ENCODE data around the gene ASCC3.
"Not testable (repeated sequence)": the region's sequence is repeated elsewhere in the genome, so short reads cannot be mapped to it uniquely, and the experiment has no call there.

Gene ASCC3

DNA sequence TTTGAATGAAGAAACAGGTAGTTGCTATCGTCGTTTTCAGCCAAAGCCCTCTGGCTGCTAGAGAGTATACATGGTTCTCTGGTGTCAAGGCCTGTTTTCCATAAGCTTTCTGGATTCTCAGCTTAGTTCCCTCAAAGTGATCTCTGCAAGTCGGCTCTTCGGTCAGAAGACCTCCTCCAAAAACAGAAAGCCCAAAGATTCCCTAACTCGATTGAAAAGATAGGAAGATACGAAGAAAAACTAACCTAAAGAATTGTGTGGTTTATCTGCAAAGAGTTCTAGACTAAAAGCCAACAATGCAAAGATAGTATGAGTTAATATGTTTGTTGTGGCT, 545 bp upstream of the ASCC3 start:
- no peak for DNase-seq

DNA sequence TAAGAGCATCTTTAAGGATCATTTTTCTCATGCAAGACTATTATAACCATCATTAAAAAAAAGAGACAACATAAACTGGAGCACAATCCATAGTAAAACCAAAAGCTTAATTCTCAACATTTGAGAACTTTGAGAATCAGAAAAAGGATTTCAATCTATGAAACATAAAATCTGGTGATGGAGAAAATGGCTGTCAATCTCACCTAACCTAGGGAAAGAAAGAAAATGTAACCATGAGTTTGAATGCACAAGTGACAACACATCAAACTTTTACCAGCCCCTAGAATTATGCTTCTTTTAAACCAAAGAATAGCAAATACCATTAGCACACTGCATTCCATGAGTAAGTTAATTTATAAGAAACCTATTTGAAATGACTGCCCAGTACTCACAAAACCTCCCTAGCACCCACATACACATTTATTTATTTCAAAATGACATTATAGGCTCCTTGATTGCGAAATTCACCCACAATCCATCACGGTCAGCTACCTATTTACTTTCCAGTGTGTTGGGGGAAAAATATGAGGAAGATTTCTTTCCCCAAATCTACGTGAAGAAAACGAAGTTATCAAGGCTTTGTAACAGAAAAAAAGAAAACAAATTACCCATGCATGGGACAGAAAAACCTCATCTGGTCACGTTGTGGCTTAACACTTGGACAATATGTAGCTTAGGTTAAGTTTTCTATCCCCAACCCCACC, 828 bp downstream of the ASCC3 start:
- DNase-seq: no peak

- no peak for DNase-seq
Measured at GRCh38 chr6:100879317-100879716, 1.8 kb downstream of the ASCC3 start.

DNA sequence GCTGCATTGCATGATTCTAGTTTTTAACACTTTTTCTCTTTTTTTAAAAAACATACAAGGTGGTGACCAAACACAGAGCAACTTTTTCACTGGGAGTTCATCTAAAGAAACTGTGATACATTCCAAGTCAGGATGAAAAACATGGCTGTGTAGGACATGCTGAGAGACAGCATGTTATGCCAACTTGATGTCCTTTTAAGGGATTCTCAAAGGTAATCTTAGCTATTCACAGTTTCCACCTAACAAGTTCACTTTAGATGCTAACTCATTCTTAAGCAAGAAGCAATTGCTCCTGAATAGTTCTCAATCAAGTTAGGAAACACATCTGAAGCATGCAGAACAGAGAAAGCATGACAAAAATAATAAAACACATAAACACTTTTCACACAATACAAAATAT, 3.3 kb downstream of the ASCC3 start:
- no peak for DNase-seq

- no peak for DNase-seq
Measured at GRCh38 chr6:100876251-100876650, 4.9 kb downstream of the ASCC3 start.

DNA sequence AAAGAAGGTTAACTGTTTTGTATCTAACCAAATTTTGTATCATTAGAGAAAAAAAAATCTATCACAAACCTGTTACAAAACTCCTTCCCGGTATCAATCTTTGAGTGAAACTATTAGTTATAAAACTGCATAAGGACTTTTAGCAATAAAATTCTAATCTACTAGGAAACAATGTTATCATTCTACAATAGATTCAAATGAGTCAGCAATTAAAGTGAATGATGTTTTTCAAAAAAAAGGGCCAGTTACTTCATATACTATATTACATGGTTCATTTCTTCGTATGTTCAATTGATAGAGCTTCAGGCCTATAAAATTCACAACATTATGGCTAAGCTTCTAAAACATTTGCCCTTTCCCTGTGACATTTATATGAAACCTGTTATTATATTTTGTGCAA, 15.6 kb downstream of the ASCC3 start:
- DNase-seq: no peak

GRCh38 chr6:100862063-100862462, 19.1 kb downstream of the ASCC3 start:
- DNase-seq: no peak

DNA sequence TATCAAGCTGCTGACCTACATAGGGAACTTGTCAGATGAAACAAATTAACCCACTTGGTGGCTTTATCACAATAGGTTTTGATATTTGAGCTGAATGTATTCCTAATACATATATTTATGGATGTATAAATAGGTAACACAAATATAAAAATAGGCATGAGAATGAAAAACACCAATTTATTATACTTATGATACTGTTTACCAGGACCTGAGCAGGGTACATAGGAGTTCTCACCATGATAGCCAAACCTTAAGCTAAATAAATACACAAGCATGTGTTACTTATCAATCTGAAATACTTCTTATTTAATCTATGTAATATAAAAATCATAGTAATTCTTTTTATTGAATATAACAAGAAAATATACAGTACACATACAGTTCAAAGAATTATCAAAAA, 25.0 kb downstream of the ASCC3 start:
- DNase-seq: no peak

DNA sequence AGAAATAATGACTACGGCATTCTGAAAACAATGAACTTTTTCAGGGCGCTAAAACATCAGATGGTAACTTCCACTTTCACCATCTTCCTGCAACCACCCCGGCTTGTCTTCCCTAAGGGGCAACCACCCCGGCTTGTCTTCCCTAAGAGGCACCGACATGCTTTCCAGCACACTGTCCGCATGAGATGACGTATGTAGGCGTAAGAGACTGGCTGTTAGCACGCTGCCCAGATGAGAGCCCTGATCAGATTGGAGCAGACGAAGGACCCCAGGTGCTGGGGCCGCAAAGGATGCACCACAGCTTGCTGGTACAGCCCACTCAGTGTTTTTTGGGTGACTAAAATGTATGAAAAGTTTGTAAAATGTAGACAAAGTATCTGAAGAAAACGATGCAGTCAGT, 29.3 kb downstream of the ASCC3 start:
- no peak for DNase-seq

- no peak for DNase-seq
Measured at GRCh38 chr6:100850174-100850573, 31.0 kb downstream of the ASCC3 start.

DNA sequence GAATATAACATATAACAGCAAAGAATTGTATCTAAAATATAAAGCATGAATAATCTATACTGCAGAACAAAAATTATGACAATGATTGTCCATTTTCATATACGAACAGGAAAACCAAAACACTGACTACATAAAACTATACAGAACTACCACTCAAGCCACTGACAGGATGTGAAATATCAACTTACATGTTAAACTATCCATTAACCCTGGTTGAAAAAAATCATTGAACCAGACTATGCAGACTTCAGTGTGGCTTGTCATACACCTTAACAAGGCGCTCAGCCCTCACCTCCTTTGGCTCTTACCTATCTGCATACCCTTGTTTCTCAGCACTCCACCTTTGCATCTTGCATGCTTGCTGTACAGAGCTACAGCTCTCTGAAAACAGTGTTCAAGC, 34.9 kb downstream of the ASCC3 start:
- DNase-seq: no peak

DNA sequence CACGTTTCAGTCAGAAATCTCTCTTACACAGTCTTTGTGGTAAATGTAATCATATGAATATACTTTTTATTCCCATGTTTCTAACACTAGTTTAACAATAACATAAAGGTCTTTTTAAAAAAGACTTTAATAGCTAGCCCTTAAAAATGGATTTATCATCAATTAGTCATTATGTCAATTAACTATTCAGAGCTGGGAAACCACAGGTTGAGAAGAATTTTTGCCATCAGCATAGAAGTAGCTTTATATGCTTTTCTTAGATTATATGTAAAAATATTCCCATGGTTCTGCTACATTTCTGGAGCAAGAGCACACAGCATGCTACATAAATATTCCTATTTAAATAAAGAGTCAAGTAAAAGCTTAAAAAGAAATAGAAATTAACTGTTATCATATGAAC, 35.5 kb downstream of the ASCC3 start:
- no peak for DNase-seq

DNA sequence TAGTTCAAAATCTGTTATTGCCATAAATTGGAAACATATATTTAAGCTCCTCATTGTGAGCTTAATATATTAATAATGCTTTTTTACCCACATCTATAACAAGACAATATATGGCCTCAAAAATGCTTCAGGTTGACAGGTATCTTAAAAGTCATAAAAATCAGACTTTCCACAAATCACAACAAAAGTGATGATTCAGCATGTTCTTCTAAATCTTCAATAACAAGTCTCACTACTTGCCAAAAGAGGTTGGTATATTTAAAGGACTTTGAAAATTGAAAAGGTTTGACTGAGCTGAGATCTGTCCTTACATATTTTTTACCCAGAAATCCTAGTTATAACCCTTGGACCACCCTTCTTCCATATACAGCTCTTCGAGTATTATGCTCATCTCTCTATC, 41.7 kb downstream of the ASCC3 start:
- DNase-seq: no peak

- no peak for DNase-seq
Measured at GRCh38 chr6:100838011-100838410, 43.1 kb downstream of the ASCC3 start.

GRCh38 chr6:100833972-100834574, 47.1 kb downstream of the ASCC3 start:
- no peak for DNase-seq

DNA sequence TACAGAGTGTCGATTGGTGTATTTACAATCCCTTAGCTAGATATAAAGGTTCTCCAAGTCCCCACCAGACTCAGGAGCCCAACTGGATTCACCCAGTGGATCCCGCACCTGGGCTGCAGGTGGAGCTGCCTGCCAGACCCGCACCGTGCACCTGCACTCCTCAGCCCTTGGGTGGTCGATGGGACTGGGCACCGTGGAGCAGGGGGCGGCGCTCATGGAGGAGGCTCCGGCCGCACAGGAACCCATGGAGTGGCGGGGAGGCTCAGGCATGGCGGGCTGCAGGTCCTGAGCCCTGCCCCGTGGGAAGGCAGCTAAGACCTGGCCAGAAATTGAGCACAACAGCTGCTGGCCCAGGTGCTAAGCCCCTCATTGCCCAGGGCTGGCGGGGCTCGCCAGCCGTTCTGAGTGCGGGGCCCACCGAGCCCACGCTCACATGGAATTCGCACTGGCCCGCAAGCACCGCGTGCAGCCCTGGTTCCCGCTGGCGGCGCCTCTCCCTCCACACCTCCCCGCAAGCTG, 52.0 kb downstream of the ASCC3 start:
- not testable (repeated sequence) for DNase-seq

DNA sequence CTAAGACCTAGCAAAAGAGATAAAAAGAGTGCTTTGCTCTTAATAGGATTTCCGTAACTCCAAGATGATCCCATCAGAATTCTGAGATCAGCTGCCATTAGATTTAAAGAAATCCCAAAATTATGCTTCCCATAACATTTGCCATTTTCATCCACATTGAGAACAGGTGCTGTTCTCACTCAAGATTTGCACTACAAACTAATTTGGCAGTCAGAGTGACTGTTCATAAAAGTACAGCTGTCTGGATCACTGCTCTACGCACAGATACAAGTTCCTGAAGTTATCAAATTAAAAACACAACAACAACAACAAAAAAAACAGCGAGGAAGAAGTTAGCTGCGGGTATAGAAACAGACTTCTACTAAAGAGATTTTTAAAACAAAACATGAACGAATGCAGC, 58.1 kb downstream of the ASCC3 start:
- no peak for DNase-seq

GRCh38 chr6:100818066-100818465, 63.1 kb downstream of the ASCC3 start:
- DNase-seq: no peak

DNA sequence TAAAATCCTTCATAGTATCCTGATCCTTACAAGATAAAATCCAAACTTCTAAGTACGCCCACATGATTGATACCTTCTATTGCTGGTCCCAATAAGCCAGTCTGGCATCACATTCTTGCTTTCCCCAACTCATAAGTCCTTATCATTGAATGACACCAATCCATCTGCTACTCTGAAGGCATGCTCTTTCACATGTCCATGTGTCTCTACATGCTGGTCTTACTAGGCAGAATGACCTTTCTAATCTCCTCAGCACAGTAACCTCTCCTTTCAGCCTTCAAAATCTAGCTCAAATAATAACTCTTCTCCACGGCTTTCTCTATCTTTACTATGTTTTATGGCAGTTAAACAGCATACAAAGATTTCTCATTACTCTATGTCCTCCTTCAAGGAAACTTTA, 71.1 kb downstream of the ASCC3 start:
- DNase-seq: no peak

- DNase-seq: no peak
Measured at GRCh38 chr6:100809346-100809745, 71.8 kb downstream of the ASCC3 start.

GRCh38 chr6:100808638-100809275, 72.4 kb downstream of the ASCC3 start:
- no peak for DNase-seq

DNA sequence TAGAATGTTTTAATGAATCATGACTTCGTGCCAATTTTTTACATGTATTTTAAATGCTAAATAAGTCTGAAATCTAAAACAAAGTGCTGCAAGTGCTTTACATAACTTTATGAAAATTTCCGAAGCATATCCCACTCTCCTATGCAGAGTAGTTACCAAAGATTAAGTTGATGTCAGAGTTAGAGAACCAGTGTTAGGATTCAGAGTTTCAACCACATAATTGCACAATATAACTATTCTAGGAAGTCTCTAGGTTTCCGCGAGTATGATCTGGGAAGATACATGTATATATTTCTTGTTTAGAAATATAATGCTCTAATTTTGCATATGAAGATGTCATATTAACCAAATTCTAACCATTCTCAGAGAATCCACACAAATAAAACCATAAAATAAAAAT, 74.8 kb downstream of the ASCC3 start:
- DNase-seq: no peak

GRCh38 chr6:100803264-100804045, 77.7 kb downstream of the ASCC3 start:
- no peak for DNase-seq

- no peak for DNase-seq
Measured at GRCh38 chr6:100801036-100801435, 80.1 kb downstream of the ASCC3 start.
